HEK293 (cell line): ENCODE results near the gene CD69.

Source experiments
- BCL11A ChIP-seq: fragments of 450-650 bp; formaldehyde crosslinking; IDR thresholded peaks from 2 replicates; pipeline ENCODE4 v1.5.1; 2016; ENCODE audit warnings: low read depth, missing biosample characterization, missing genetic modification characterization
- CTCF ChIP-seq: fragments of 450-650 bp; formaldehyde crosslinking; IDR thresholded peaks from 2 replicates; pipeline ENCODE4 v1.5.1; 2016; ENCODE audit warnings: missing biosample characterization, missing genetic modification characterization
- KLF10 ChIP-seq: fragments of 450-650 bp; IDR thresholded peaks from 2 replicates; pipeline ENCODE4 v1.5.1; 2018; ENCODE audit warnings: missing biosample characterization, mild to moderate bottlenecking, missing genetic modification characterization
- MYNN ChIP-seq: fragments of 450-650 bp; formaldehyde crosslinking; IDR thresholded peaks from 2 replicates; pipeline ENCODE4 v1.5.1; 2016; ENCODE audit warnings: missing biosample characterization, missing genetic modification characterization, borderline replicate concordance
- ZNF280C ChIP-seq: fragments of 450-650 bp; formaldehyde crosslinking; IDR thresholded peaks from 2 replicates; pipeline ENCODE4 v1.5.1; 2016; ENCODE audit warnings: missing biosample characterization, missing genetic modification characterization
- ZNF521 ChIP-seq: fragments of 450-650 bp; formaldehyde crosslinking; IDR thresholded peaks from 2 replicates; pipeline ENCODE4 v1.5.1; 2017; ENCODE audit warnings: missing biosample characterization, mild to moderate bottlenecking, missing genetic modification characterization
- TF ChIP-seq, protein P1 (sequence below): IDR thresholded peaks from 2 replicates; pipeline ENCODE4 v1.6.1; 2011; ENCODE audit warnings: mild to moderate bottlenecking, low read depth, low read length, borderline replicate concordance

DNA sequence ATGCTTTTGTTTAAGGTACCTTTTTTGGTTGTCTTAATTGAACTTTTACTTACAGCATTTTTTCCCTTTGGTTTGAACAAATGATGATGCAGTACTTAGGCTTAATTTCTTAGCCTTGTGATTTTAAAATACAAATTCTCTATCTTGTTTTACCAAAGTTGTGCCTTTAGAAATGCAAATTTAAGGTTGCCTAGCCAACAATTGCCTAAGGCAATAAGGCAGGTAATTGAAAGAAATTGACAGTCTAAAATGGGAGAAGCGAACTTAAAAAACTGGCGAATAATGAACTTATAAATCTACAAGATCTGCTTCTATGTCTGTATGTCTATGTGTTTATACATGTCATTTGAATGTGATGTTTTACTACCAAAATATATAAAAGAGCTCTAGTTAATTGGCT is 23.6 kb upstream of the CD69 start:
- TF ChIP-seq BCL11A (tag by site-specific recombination) (no peak), MYNN (tag by site-specific recombination) (no peak), ZNF280C (tag by site-specific recombination) (no peak), ZNF521 (tag by site-specific recombination) (no peak), KLF10 (tag by site-specific recombination) (no peak), CTCF (no peak)
- TF ChIP-seq, protein P1, sequence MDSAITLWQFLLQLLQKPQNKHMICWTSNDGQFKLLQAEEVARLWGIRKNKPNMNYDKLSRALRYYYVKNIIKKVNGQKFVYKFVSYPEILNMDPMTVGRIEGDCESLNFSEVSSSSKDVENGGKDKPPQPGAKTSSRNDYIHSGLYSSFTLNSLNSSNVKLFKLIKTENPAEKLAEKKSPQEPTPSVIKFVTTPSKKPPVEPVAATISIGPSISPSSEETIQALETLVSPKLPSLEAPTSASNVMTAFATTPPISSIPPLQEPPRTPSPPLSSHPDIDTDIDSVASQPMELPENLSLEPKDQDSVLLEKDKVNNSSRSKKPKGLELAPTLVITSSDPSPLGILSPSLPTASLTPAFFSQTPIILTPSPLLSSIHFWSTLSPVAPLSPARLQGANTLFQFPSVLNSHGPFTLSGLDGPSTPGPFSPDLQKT: no peak
